ENCODE results near the gene UST. TPM values are rescaled to one million over a fixed set of nuclear protein-coding genes. Genes with fewer than 3 reads are reported as not detected.

Gene UST
- total RNA-seq, 1 experiment from 2014 or later = 6.1 TPM

DNA sequence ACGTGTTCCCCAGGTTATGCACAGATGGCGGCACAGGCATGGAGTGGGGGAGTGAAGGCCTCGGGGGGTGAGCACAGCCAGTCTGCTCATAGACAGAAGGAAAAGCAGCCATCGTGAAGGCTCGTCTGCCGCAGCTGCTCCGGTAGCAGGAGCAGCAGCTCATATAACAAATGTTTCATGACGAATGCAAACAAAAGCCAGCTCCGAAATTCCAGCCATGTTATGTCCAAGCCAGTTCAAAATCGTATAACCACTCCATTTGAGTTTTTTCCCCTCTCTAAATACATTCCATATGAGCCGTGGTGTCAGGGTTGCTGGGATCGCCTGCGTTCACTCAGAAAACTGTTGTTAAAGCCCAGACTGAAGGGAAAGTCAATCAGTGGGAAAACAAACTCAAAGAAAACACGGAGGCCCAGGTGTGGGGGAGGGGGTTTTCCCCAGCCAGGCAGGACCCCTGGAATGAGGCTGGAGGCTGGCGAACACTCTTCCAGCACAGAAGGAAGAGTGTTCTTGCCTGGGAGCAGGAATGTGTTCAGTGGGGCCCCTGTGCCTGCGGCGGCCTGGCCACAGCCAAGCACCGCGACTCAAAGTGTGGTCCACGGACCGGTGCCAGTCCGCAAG is 290.3 kb downstream of the UST start:
- Histone ChIP-seq H3K27ac (ENCODE audit: low read depth, low read length) (no peak overlapping the region), H3K9me3 (ENCODE audit: control insufficient read depth in 1 of 2, insufficient read depth in 1 of 2, low read depth in 1 of 2, low read length in 2 of 2) (no peaks in the 10 kb centered on the region), H3K9me2 (ENCODE audit: insufficient read depth) (no peaks in the 10 kb centered on the region), H3K79me2 (ENCODE audit: insufficient read depth, low read length) (no peaks in the 10 kb centered on the region), H3K4me3 (replicated peaks in 1 of 2; ENCODE audit: low read depth in 1 of 2, low read length in 2 of 2) (no peak overlapping the region), H3K36me3 (ENCODE audit: control insufficient read depth in 1 of 2, insufficient read depth in 2 of 2, low read length in 2 of 2) (no peaks in the 10 kb centered on the region), H4K20me1 (ENCODE audit: insufficient read depth) (no peaks in the 10 kb centered on the region), H3K4me2 (ENCODE audit: low read length) (no peak overlapping the region), H2AFZ (ENCODE audit: low read depth, low read length, poor library complexity, severe bottlenecking) (no peak overlapping the region), H3K4me1 (ENCODE audit: control insufficient read depth in 1 of 2, insufficient read depth in 2 of 2, low read length in 2 of 2) (peaks cover 19 to 36% of the 10 kb centered on the region in 2 experiments), H3K9ac (ENCODE audit: low read length) (no peak overlapping the region), H3K27me3 (ENCODE audit: insufficient read depth, low read length) (no peaks in the 10 kb centered on the region)
- intact Hi-C loops (cut with micrococcal nuclease) = no loop called here
- ATAC-seq = no peak
- CTCF ChIA-PET = no interaction called here
- BruUV-seq (replicated peaks) = no TSS peak
- POLR2A ChIA-PET = no interaction called here
- TF ChIP-seq RAD21 (IDR thresholded peaks at IDR 0.05; ENCODE audit: low read depth) (no peak), EZH2 (IDR thresholded peaks at IDR 0.05) (no peak), FOSL1 (IDR thresholded peaks at IDR 0.05; ENCODE audit: low read depth) (no peak), ELF1 (IDR thresholded peaks at IDR 0.05; ENCODE audit: borderline replicate concordance, low read depth) (no peak), CEBPB (IDR thresholded peaks at IDR 0.05; ENCODE audit: low read depth) (no peak), POLR2A (IDR thresholded peaks at IDR 0.05; ENCODE audit: borderline replicate concordance, extremely low read depth, insufficient read depth, insufficient read length) (no peak), EGR1 (IDR thresholded peaks at IDR 0.05; ENCODE audit: low read depth) (no peak)
- TF ChIP-seq, protein P1, sequence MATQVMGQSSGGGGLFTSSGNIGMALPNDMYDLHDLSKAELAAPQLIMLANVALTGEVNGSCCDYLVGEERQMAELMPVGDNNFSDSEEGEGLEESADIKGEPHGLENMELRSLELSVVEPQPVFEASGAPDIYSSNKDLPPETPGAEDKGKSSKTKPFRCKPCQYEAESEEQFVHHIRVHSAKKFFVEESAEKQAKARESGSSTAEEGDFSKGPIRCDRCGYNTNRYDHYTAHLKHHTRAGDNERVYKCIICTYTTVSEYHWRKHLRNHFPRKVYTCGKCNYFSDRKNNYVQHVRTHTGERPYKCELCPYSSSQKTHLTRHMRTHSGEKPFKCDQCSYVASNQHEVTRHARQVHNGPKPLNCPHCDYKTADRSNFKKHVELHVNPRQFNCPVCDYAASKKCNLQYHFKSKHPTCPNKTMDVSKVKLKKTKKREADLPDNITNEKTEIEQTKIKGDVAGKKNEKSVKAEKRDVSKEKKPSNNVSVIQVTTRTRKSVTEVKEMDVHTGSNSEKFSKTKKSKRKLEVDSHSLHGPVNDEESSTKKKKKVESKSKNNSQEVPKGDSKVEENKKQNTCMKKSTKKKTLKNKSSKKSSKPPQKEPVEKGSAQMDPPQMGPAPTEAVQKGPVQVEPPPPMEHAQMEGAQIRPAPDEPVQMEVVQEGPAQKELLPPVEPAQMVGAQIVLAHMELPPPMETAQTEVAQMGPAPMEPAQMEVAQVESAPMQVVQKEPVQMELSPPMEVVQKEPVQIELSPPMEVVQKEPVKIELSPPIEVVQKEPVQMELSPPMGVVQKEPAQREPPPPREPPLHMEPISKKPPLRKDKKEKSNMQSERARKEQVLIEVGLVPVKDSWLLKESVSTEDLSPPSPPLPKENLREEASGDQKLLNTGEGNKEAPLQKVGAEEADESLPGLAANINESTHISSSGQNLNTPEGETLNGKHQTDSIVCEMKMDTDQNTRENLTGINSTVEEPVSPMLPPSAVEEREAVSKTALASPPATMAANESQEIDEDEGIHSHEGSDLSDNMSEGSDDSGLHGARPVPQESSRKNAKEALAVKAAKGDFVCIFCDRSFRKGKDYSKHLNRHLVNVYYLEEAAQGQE (IDR thresholded peaks at IDR 0.05; ENCODE audit: low read depth) = no peak
- RAD21 ChIA-PET (ENCODE audit: low non-redundant PET in 1 of 2, low total read pairs in 2 of 2, uncharacterized antibody in 2 of 2, unreplicated experiment in 2 of 2) = no interaction called here
- no peak for DNase-seq (ENCODE audit: low read depth, low spot score)
